DLD1 (cell line): ENCODE data around the gene LIMCH1.

Experiments
- in situ Hi-C: cut with HindIII; loops from 2 replicates; pipeline ENCODE4 v1.10.0; 2017; ENCODE audit warnings: low sequenced_read_pairs

Gene LIMCH1

GRCh38 chr4:41601025-41601424, 63.1 kb downstream of the LIMCH1 start:
- in situ Hi-C loops, result no loop called here

GRCh38 chr4:41602113-41602512, 64.2 kb downstream of the LIMCH1 start:
- in situ Hi-C loops, result no loop called here

GRCh38 chr4:41602886-41603498, 65.0 kb downstream of the LIMCH1 start:
- in situ Hi-C loops, result no loop called here

- in situ Hi-C loops, result no loop called here
Measured at GRCh38 chr4:41609851-41610250, 71.9 kb downstream of the LIMCH1 start.

GRCh38 chr4:41610474-41610873, 72.5 kb downstream of the LIMCH1 start:
- in situ Hi-C loops, result no loop called here

DNA sequence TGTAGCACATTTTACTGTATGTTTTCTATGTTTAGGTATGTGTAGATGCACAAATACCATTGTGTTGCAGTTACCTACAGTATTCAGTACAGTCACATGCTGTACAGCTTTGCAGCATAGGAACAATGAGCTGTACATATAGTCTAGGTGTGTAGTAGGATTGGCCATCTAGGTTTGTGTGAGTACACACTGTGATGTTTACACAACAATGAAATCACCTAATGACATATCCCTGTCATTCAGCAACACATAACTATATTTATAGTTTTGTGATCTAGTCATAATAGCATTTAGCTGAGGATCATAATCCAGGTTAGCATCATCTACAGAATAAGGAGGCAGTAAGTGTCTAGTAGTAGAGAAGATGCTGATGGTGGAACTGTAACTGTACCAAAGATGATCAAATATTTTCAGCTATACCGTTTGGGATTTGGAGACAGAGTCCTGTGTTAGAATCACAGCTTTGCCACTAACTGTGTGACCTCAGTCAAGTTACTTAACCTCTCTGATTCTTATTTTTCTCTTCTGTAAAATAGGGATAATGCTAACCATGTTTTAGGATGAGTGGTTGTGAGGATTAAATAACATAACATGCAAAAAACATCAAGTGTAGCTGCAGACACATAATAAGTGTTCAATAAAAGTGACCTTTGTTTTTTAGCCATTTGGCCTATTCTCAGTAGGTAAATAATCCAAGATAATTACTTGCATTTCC, 73.3 kb downstream of the LIMCH1 start:
- in situ Hi-C loops, result no loop called here

DNA sequence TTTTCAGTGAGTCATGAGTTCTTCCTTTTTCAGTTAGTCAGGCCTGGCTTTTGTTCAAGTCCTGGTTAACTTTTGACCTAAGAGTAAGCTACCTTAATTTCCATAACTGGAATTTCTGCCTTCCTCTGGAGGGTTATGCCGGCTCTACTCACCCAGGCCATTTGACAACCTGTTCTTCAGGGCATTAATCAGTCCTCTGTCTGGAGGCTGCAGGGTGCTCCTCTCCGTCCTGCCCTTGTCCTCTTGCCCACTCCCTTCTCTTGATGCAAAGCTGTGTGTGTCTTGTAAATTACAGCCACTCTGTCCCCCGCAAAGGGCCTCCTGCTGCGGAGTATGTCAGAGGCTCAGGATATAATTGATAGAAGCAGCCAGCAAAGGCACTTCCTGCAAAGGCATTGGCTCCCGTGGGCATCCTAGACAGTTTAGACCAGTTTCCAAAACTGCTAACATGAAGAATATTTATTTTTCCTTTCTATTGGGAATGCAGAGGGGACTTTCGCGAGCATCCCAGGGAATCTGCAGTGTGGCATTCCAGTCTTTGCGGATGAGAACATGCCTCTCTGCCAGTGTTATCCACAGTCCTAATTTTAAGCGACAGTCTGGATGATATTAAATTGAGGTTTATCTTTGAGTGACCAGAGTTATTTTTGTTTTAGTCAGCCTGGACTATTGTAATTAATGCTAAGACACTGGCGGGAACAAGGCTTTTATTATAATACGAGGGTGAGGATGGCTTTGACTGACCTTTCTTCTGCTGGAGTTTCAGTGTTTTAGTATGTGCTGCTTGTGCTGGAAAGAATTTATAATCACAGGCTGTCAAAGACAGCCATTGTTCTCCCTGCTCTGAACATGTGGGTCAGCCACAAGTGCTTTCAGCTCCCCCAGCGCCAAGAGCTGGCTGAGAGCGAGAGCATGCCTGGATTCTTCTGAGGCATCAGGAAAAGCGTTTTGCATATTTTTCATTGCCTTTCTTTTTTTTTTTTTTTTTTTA, 74.2 kb downstream of the LIMCH1 start:
- in situ Hi-C loops, result no loop called here

DNA sequence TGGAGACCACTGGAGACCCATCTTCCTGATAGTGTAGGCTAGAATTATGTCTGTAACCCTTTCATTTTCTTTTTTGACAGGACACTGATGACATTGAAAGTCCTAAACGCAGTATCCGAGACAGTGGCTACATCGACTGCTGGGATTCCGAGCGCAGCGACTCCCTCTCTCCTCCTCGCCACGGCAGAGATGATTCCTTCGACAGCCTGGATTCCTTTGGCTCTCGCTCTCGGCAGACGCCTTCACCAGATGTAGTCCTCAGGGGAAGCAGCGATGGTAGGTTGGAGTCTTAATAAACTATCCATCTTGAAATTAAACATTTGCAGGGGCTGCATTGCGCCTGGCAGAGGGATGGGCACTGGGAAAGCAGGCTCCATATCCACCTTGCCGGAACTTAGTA, 75.4 kb downstream of the LIMCH1 start:
- in situ Hi-C loops, result no loop called here

GRCh38 chr4:41613821-41614220, 75.9 kb downstream of the LIMCH1 start:
- in situ Hi-C loops, result no loop called here

DNA sequence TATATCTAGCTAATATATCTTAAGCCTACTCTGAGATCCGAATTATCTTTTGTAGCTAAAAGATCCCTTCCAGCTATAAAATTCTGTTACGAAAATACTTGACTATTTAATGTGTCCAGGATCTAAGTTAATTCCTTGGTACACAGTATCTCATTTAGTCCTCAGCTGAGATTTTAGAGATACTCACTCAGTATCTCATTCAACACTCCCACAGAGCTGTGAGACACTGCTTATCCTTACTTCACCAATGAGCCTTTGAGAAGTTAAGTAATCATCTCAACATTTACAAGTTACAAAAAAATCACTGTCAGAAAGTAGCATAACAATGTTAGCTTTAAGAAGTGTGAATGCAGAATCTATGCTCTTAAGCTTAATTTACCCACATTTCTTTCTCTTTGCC, 76.6 kb downstream of the LIMCH1 start:
- in situ Hi-C loops, result no loop called here

GRCh38 chr4:41619161-41619560, 81.2 kb downstream of the LIMCH1 start:
- in situ Hi-C loops, result no loop called here

DNA sequence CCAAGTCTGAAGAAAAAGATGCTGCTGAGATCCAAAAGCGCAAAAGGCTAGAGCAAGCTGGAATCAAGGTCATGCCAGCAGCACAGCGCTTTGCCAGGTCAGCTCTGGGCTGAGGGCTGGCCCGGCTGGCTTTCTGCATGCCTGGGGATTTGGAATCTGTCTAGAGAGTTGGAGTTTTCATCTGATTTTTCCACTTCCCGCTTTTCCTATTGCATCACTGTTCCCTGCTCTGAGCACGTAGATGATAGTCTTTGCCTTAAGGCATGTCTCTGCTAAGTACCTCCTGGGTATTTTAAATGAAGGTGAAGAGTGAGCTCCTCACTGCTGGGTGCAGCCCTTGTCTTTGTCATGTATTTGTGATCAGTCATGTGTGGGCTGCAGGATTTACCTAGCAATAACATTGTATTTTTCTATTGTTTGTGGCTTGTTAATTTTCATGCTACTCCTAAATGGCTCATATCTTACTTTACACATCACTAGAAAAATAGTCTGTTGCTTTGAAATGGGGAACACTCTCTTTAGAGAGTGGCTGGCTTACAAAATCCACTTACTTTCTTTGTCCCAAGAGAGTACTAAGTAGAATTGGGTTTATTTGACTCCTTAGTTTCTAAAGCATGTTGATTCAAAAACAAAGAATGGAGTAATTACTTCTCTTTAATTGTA, 82.8 kb downstream of the LIMCH1 start:
- in situ Hi-C loops, result no loop called here

DNA sequence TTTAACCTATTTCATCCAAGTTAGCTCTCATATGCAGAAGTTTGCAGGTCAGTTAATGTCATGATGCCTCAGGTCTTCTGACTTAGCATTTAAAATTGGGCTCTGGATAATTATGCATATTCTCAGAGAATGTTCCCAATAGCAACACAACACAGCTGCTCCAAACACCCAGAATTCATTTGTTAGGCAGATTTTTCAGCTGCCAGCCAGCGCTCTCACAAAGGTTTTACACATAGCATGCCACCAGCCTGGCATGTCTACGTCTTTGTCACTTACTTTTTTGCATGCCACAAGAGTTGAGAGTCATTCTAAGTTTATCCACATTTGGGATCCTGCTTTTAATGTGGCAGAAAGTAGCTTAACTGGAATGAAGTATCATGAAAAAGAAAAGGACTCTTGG, 84.8 kb downstream of the LIMCH1 start:
- in situ Hi-C loops, result no loop called here

DNA sequence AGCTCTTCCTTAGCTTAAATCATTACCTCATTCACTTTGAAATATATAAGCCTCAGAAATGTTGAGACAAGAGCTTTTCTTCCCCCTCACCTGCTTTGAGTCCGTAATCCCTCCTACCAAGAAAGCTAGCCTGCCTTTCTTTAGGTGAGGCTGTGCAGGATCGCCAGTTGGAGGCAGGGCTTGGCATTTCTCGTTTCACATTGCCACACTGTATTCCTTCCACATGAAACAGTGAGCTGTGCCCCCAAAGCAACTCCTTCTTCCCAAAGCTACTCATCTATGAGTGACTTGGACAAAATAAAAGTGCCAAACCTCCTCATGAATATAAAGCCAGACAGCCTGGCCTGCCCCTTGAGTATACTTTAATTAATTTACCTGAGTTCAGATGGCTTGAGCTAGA, 86.8 kb downstream of the LIMCH1 start:
- in situ Hi-C loops, result no loop called here

- in situ Hi-C loops, result no loop called here
Measured at GRCh38 chr4:41625531-41625930, 87.6 kb downstream of the LIMCH1 start.

DNA sequence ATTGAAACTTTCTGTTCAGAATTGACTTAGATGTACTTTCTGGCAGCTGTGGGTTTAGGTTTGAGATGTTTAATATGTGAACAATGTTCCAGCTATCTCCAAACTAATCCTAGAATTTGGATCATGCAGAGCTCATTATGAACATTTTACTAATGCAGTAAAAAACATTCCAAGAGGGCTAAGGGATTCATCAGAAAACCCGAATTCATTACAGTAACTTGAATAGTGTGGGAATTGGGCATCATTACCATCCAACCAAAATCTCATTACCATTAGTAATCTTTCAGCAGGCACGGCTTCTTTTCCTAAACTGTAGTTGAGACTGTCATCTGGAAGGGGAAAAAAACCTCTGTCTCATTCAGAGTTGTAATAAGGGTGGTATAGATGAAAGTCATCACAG, 91.0 kb downstream of the LIMCH1 start:
- in situ Hi-C loops, result no loop called here

GRCh38 chr4:41631523-41631922, 93.6 kb downstream of the LIMCH1 start:
- in situ Hi-C loops, result no loop called here

- in situ Hi-C loops, result no loop called here
Measured at GRCh38 chr4:41632481-41633073, 94.6 kb downstream of the LIMCH1 start.

DNA sequence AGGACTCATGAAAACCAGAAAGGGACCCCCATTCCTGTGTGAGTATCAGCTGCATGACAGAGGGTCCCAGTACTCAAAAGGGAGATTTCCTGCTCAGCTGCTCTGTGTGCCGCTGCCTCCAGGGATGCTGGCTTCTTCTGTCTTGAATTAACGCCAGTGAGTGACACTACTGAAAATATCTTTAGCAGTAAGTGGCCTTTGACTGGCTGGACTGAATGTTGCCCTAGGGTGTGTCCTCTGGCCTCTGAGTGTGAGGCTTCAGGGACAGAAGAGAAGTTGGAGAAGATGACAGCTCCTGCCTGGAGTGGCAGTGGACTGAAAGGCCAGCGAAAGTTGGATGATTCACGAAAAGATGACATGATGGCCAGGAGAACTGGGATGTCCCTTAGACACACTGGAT, 95.4 kb downstream of the LIMCH1 start:
- in situ Hi-C loops, result no loop called here

DNA sequence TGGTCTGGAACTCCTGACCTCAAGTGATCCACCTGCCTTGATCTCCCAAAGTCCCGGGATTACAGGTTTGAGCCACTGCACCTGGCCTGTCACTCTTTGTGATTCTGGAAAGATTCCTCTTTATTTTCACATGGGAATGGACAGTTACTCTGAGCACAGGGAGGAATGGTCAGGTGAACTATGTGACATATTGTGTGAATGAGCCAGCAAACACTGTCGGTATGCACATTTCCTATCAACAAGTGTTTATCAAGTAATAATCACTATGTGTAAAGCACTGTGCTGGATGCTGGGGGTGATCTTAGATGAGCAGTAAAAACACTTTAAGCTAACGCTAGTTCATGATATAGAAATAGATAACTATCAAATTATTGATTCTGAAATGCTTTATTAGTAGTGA, 97.5 kb downstream of the LIMCH1 start:
- in situ Hi-C loops, result no loop called here

DNA sequence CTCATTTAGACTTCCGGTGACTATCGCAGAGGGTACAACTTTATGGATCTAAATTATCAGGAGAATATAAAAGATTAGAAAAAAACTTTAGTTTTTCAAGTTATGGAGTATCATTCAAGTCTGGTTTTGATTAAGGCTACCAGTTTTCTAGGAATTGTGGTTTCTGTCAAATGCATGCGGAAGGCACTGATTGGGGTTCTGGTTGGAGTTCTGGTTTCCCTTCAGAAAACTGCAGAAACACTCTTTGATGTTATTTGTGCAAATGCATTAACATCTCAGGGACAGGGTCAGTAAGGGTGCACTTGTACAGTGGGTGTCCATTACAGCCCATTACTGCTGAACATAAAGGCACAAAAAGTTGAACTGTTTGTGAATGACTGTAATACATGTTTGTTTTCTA, 100.2 kb downstream of the LIMCH1 start:
- in situ Hi-C loops, result no loop called here
